ENCODE data around the gene MBIP.

- TF ChIP-seq CTCF (conservative IDR thresholded peaks at IDR 0.05; ENCODE audit: low read length) (no peak), EZH2phosphoT487 (IDR thresholded peaks at IDR 0.05; ENCODE audit: borderline replicate concordance) (no peak)
Measured at GRCh38 chr14:36260970-36261640, 59.3 kb downstream of the MBIP start.

Measured in Loucy (cell line).